Activated T-helper 1 cell treated with Interleukin-2 at 50 U/mL for 16 hours (primary cell): Measurements from ENCODE around the gene NXPH1.

ENCODE experiments used
- DNase-seq: peaks from one replicate; pipeline ENCODE4 v3.0.0-alpha.2; 2020; ENCODE audit warnings: low read depth

NXPH1 gene

DNA sequence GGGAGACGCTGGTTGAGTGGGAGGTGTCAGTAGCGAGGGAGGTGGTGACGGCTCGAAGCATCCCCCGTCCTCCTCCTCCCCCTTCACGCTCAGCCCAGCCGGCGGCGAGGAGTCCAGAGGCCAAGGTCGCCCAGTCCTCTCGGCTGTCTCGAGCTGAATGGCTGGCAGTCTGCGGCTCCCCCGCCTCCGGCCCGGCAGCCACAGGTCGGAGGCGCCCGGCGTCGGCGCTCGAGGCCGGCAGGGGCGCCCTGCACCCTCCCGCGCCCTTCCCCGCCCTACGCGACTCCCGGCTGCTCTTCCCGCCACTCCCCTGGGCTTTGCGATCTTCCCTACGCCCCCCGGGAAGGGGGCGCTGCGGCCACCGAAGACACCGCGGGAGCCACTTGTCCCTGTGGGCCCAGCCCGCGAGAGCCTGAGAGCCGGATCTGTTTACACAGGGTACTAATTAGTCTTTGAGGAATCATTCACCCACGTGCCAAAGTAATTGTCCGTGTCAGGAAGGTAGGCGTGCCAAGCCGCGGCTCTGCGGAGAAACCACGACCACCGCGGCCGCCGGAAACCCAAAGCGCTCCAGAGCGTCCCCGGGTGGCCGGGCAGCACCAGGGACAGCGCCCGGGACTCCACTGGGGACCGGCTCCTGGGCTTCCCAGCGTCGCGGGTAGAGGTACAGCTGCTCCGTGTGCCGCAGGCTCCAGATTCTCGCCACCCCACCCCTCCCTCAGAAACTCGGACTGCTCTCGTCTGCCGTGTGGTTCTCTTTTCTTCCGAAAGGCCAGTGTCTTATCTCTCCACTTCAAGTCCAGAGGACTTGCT is at the start of gene NXPH1:
Gene NXPH1, plus strand, starts transcription at position 133 of the 813 bp plus-strand sequence.
- no peak for DNase-seq

DNA sequence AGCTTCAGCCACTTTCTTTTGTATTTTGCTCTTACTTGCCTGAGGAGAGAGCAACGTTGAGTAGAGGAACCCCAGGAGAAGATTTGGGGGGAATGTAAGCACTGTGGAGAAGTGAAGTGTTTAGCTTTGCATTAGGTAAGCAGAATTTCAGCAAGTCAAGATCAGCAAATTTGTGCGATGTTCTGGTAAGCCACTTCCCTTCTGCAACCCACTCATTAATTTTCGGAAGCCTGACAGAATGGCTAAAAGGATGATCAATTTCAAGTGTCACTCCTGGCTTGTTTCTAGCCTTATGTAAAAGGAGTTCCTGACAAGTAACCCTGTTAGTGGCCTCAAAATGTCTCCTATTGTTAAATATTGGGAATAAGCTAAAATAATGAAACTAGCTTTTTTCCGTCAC is 48.5 kb upstream of the NXPH1 start:
- DNase-seq: no peak

GRCh38 chr7:8386926-8387550 is 46.4 kb upstream of the NXPH1 start:
- no peak for DNase-seq

- no peak for DNase-seq
These were observed 45.7 kb upstream of the NXPH1 start for GRCh38 chr7:8387551-8388256.

GRCh38 chr7:8388257-8388625 is 45.2 kb upstream of the NXPH1 start:
- no peak for DNase-seq

- no peak for DNase-seq
These were observed 43.7 kb upstream of the NXPH1 start for GRCh38 chr7:8389593-8390261.

- DNase-seq: no peak
These were observed 43.2 kb upstream of the NXPH1 start for GRCh38 chr7:8390262-8390626.

DNA sequence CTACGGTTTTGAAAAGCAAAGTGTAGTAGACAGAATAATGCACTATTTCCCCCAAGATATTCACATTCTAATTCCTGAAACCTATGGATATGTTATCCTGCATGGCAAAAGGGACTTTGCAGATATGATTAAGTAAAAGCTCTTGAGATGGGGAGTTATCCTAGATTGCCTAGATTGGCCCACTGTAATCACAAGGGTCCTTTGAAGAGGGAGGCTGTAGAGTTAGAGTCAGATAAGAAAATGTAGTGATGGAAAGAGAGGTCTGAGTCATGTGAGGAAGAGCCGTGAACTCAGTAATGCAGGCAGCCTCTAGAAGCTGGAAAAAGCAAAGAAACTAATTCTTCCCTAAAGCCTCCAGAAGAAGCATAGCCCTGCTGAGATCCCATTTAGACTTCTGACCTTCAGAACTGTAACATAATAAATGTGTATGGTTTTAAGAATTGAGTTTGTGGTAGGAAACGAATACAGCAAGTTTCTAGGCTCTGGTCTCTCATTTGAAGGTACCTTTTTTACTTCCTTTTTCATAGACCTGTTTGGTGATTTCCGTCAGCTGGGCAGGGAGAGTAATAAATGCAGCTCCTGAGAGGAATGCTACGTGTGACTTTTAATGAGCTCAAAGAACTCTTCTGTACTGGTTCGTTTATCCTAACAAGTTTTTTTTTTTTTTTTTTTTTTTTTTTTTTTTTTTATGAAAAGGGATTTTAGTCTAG is 41.9 kb upstream of the NXPH1 start:
- no peak for DNase-seq

- DNase-seq: no peak
These were observed 37.1 kb upstream of the NXPH1 start for GRCh38 chr7:8396294-8396693.

GRCh38 chr7:8408871-8409270 is 24.5 kb upstream of the NXPH1 start:
- no peak for DNase-seq

- no peak for DNase-seq
These were observed 22.3 kb upstream of the NXPH1 start for GRCh38 chr7:8411103-8411502.

GRCh38 chr7:8413600-8413999 is 19.8 kb upstream of the NXPH1 start:
- no peak for DNase-seq

DNA sequence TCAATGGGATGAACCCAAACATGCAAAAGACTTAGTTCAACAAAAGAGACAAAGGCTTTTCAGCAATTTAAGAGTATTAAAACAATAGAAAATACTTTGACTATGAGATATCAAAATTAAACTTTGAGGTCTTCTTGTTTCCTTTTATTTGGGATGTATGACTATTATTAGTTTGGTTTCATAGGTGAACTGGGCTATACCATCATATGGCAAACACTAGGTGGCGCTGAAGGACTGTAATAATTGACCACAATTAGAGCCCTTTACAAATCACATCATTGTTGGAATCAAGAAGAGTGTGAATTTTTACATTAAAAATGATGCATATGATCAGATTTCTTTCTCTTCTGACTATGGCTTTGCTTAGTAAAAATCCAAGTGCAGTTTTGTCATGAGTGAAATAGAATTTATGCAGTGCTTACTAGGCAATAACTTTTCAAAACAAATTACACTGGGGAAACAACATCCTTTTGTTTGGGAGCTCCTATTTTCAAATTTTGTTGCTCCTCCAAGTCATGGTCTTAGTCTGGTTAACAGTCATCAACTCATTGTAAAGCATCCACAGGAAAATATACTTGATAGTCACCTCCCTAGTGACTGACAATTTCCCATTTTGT is 14.7 kb upstream of the NXPH1 start:
- DNase-seq: no peak

- DNase-seq: no peak
These were observed 11.2 kb upstream of the NXPH1 start for GRCh38 chr7:8422177-8422576.

GRCh38 chr7:8423057-8423456 is 10.4 kb upstream of the NXPH1 start:
- DNase-seq: no peak

DNA sequence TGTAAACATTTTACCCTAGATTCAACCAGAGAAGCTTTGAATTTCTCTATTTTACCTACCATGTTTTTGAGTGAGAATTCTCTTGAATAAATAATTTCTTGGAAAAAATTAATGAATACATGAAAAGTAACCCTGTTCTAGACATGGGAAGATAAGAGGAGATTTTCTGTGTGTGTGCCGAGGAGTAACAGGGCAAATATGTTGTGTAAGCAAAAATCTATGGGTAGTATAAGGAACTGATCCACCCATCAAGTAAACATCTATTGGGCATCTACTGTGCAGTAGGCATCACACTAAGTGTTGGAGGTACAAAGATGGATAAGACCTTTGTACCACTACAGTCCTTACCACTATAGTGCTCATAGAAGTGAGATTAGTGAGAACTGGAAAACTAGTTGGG is 8.2 kb upstream of the NXPH1 start:
- DNase-seq: no peak

GRCh38 chr7:8430643-8431042 is 2.8 kb upstream of the NXPH1 start:
- no peak for DNase-seq

DNA sequence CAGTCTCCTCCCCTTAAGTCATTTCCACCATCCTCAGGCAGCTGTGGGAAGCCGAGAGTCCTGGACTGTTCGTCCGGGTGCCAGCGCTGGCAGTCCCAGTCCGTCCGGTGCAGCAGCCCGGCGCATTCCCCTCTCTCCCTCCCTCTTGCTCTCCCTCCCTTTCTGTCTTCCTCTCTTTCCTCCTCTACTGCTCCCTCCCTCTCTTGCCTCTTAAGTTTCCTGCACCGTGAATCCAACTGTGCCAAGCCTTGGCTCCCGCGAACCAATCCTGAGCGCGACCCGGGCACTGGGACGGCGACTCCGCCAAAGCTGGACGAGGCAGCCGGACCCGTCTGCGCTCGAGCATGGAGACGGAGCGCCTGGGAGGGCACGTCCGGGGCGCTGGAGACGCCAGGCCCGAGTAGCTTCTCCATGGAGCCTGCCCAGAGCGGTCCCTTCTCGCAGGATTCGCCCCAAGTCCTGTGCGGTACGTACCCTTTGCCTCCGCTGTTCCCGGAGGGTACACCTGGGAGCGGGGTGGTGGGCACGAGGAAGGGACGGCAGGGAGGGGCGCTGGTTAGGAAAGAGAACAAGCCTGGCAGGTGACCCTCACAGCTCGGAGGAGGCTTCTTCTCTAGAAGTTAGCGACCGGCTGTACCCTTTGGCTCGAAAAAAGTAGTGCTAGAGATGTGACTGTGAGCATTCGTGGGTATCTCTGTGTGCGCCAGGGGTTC is 1.0 kb downstream of the NXPH1 start:
- no peak for DNase-seq

GRCh38 chr7:8435095-8435494 is 1.7 kb downstream of the NXPH1 start:
- DNase-seq: no peak

DNA sequence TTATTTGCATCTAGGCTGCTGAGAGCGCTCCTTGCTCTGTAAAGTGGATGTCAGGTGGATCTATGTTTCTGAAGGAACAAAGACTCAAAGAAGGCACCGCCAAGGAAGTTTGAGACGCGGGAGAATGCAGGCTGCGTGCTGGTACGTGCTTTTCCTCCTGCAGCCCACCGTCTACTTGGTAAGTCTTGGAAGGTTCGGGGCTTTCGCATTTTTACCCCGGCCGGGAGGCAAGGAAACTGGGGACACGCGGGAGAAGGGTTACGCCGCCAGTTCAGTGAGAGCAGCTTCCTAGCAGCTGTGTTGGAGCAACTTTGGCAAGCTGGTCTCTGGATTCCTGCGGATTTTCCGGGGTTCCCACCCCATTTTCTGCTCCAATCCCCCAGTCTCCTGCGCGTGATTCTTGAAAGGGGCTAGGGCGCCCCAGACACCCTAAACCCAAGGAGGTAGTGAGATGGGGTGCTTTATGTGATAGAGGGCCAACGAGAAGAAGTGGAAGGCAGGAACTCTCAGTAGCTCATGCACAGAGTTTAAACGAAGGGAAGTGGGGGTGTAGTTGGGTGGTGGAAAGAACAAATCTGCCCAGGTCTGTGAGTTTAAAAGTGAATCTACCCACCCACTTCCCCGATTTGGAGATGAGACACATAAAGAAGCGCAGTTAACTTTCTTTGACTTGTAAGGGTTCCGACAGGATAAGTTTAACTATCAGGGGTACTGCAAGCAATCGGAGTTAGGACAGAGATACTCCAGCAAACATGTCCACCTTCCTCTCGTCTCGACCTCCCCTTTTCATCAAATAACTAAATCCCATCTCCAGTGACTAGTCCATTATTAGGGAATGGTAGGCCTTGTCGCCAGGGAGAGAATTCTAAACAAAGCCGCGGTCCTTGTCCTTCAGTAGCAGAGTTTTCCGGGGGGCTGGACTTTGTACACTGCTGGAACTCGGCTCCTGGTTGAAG is 2.5 kb downstream of the NXPH1 start:
- DNase-seq: no peak
